ENCODE data around the gene TSPEAR.

GRCh38 chr21:44590311-44590721, 121.1 kb downstream of the TSPEAR start:
- TF ChIP-seq CTCF (IDR thresholded peaks at IDR 0.05; ENCODE audit: low read depth, low read length) (no peak), MAX (IDR thresholded peaks at IDR 0.05; ENCODE audit: low read depth, low read length) (no peak), POLR2A (IDR thresholded peaks at IDR 0.05; ENCODE audit: extremely low read depth, insufficient read length) (no peak), MYC (IDR thresholded peaks at IDR 0.05; ENCODE audit: low read depth, low read length) (no peak)

Data from NB4 (cell line).